ENCODE results near the gene CNTNAP2. TPM values are rescaled to one million over a fixed set of nuclear protein-coding genes. Genes with fewer than 3 reads are reported as not detected.
"Not testable (repeated sequence)": the region's sequence is repeated elsewhere in the genome, so short reads cannot be mapped to it uniquely, and the experiment has no call there.

Gene CNTNAP2
- total and polyA plus RNA-seq, 2 donors: 5.1 to 10.3 TPM

- H3K4me1 ChIP-seq (ENCODE audit: control insufficient read depth in 2 of 2, insufficient read depth in 2 of 2, low read length in 2 of 2); H3K4me3 ChIP-seq (ENCODE audit: low read length in 2 of 2); H3K36me3 ChIP-seq (ENCODE audit: control insufficient read depth in 2 of 2, insufficient read depth in 2 of 2, low read length in 1 of 2); DNase-seq (ENCODE audit: low read depth in 6 of 9, low spot score in 9 of 9); H3K9me3 ChIP-seq (ENCODE audit: control insufficient read depth in 2 of 2, insufficient read depth in 1 of 2, low read length in 1 of 2); H3K27me3 ChIP-seq (ENCODE audit: control insufficient read depth in 2 of 2, insufficient read depth in 1 of 2, low read length in 1 of 2); H3K27ac ChIP-seq (ENCODE audit: low read depth in 1 of 2, low read length in 1 of 2): not testable (repeated sequence)
- 87% methylated on average over 7 of the region's 7 CpGs for WGBS
Observed at GRCh38 chr7:148298768-148299167, 2182.2 kb downstream of the CNTNAP2 start.

- Histone ChIP-seq H3K27me3 (ENCODE audit: control insufficient read depth in 2 of 2, insufficient read depth in 1 of 2, low read length in 1 of 2) (no peaks in the 10 kb centered on the region), H3K4me1 (ENCODE audit: control insufficient read depth in 2 of 2, insufficient read depth in 2 of 2, low read length in 2 of 2) (peaks cover 0 to 4% of the 10 kb centered on the region in 2 donors), H3K9me3 (ENCODE audit: control insufficient read depth in 2 of 2, insufficient read depth in 1 of 2, low read length in 1 of 2) (no peaks in the 10 kb centered on the region), H3K4me3 (ENCODE audit: low read length in 2 of 2) (no peak overlapping the region), H3K36me3 (ENCODE audit: control insufficient read depth in 2 of 2, insufficient read depth in 2 of 2, low read length in 1 of 2) (no peaks in the 10 kb centered on the region), H3K27ac (ENCODE audit: low read depth in 1 of 2, low read length in 1 of 2) (no peak overlapping the region)
- DNase-seq (ENCODE audit: low read depth in 6 of 9, low spot score in 9 of 9): no peak
- WGBS: 90% methylated on average over 10 of the region's 10 CpGs
Observed at GRCh38 chr7:148299350-148300276, 2183.0 kb downstream of the CNTNAP2 start.

GRCh38 chr7:148302436-148302835, 2185.8 kb downstream of the CNTNAP2 start:
- not testable (repeated sequence) for DNase-seq (ENCODE audit: low read depth in 6 of 9, low spot score in 9 of 9); H3K4me1 ChIP-seq (ENCODE audit: control insufficient read depth in 2 of 2, insufficient read depth in 2 of 2, low read length in 2 of 2); H3K9me3 ChIP-seq (ENCODE audit: control insufficient read depth in 2 of 2, insufficient read depth in 1 of 2, low read length in 1 of 2); H3K4me3 ChIP-seq (ENCODE audit: low read length in 2 of 2); H3K27me3 ChIP-seq (ENCODE audit: control insufficient read depth in 2 of 2, insufficient read depth in 1 of 2, low read length in 1 of 2); H3K36me3 ChIP-seq (ENCODE audit: control insufficient read depth in 2 of 2, insufficient read depth in 2 of 2, low read length in 1 of 2); H3K27ac ChIP-seq (ENCODE audit: low read depth in 1 of 2, low read length in 1 of 2)
- WGBS: 91% methylated on average over 6 of the region's 6 CpGs

GRCh38 chr7:148303295-148304082, 2186.9 kb downstream of the CNTNAP2 start:
- Histone ChIP-seq H3K27ac (ENCODE audit: low read depth in 1 of 2, low read length in 1 of 2) (no peak overlapping the region), H3K36me3 (ENCODE audit: control insufficient read depth in 2 of 2, insufficient read depth in 2 of 2, low read length in 1 of 2) (no peaks in the 10 kb centered on the region), H3K4me3 (ENCODE audit: low read length in 2 of 2) (no peak overlapping the region), H3K4me1 (ENCODE audit: control insufficient read depth in 2 of 2, insufficient read depth in 2 of 2, low read length in 2 of 2) (peaks cover 0 to 8% of the 10 kb centered on the region in 2 donors), H3K27me3 (ENCODE audit: control insufficient read depth in 2 of 2, insufficient read depth in 1 of 2, low read length in 1 of 2) (no peaks in the 10 kb centered on the region), H3K9me3 (ENCODE audit: control insufficient read depth in 2 of 2, insufficient read depth in 1 of 2, low read length in 1 of 2) (no peaks in the 10 kb centered on the region)
- no peak for DNase-seq (ENCODE audit: low read depth in 6 of 9, low spot score in 9 of 9)
- 79% methylated on average over 11 of the region's 11 CpGs for WGBS

- peak in 1 of 9 donors; percentile 19 for DNase-seq (ENCODE audit: low read depth in 6 of 9, low spot score in 9 of 9)
- WGBS: 1% methylated on average over 2 of the region's 2 CpGs
- no peak overlapping the region for H3K4me3 ChIP-seq (ENCODE audit: low read length in 2 of 2)
Observed at GRCh38 chr7:148304083-148304335, 2187.4 kb downstream of the CNTNAP2 start.

GRCh38 chr7:148304456-148304855, 2187.9 kb downstream of the CNTNAP2 start:
- Histone ChIP-seq H3K36me3 (ENCODE audit: control insufficient read depth in 2 of 2, insufficient read depth in 2 of 2, low read length in 1 of 2) (no peaks in the 10 kb centered on the region), H3K9me3 (ENCODE audit: control insufficient read depth in 2 of 2, insufficient read depth in 1 of 2, low read length in 1 of 2) (no peaks in the 10 kb centered on the region), H3K27ac (ENCODE audit: low read depth in 1 of 2, low read length in 1 of 2) (no peak overlapping the region), H3K27me3 (ENCODE audit: control insufficient read depth in 2 of 2, insufficient read depth in 1 of 2, low read length in 1 of 2) (no peaks in the 10 kb centered on the region), H3K4me3 (ENCODE audit: low read length in 2 of 2) (no peak overlapping the region), H3K4me1 (ENCODE audit: control insufficient read depth in 2 of 2, insufficient read depth in 2 of 2, low read length in 2 of 2) (peaks cover 0 to 8% of the 10 kb centered on the region in 2 donors)
- 12% methylated on average over 1 of the region's 1 CpG for WGBS
- no peak for DNase-seq (ENCODE audit: low read depth in 6 of 9, low spot score in 9 of 9)

More at GRCh38 chr7:148304083-148304335, 2187.4 kb downstream of the CNTNAP2 start:
- no peaks in the 10 kb centered on the region for H3K27me3 ChIP-seq (ENCODE audit: control insufficient read depth in 2 of 2, insufficient read depth in 1 of 2, low read length in 1 of 2)
- H3K27ac ChIP-seq (ENCODE audit: low read depth in 1 of 2, low read length in 1 of 2): no peak overlapping the region
- H3K36me3 ChIP-seq (ENCODE audit: control insufficient read depth in 2 of 2, insufficient read depth in 2 of 2, low read length in 1 of 2): no peaks in the 10 kb centered on the region
- peaks cover 0 to 8% of the 10 kb centered on the region in 2 donors for H3K4me1 ChIP-seq (ENCODE audit: control insufficient read depth in 2 of 2, insufficient read depth in 2 of 2, low read length in 2 of 2)
- H3K9me3 ChIP-seq (ENCODE audit: control insufficient read depth in 2 of 2, insufficient read depth in 1 of 2, low read length in 1 of 2): no peaks in the 10 kb centered on the region

GRCh38 chr7:148306759-148307158, 2190.2 kb downstream of the CNTNAP2 start:
- Histone ChIP-seq H3K4me3 (ENCODE audit: low read length in 2 of 2) (no peak overlapping the region), H3K36me3 (ENCODE audit: control insufficient read depth in 2 of 2, insufficient read depth in 2 of 2, low read length in 1 of 2) (no peaks in the 10 kb centered on the region), H3K27me3 (ENCODE audit: control insufficient read depth in 2 of 2, insufficient read depth in 1 of 2, low read length in 1 of 2) (no peaks in the 10 kb centered on the region), H3K4me1 (ENCODE audit: control insufficient read depth in 2 of 2, insufficient read depth in 2 of 2, low read length in 2 of 2) (peaks cover 0 to 8% of the 10 kb centered on the region in 2 donors), H3K27ac (ENCODE audit: low read depth in 1 of 2, low read length in 1 of 2) (no peak overlapping the region), H3K9me3 (ENCODE audit: control insufficient read depth in 2 of 2, insufficient read depth in 1 of 2, low read length in 1 of 2) (no peaks in the 10 kb centered on the region)
- DNase-seq (ENCODE audit: low read depth in 6 of 9, low spot score in 9 of 9): no peak
- 73% methylated on average over 4 of the region's 4 CpGs for WGBS

- no peak overlapping the region for H3K27ac ChIP-seq (ENCODE audit: low read depth in 1 of 2, low read length in 1 of 2)
- WGBS: 90% methylated on average over 9 of the region's 9 CpGs
- H3K4me3 ChIP-seq (ENCODE audit: low read length in 2 of 2): no peak overlapping the region
- H3K27me3 ChIP-seq (ENCODE audit: control insufficient read depth in 2 of 2, insufficient read depth in 1 of 2, low read length in 1 of 2): no peaks in the 10 kb centered on the region
- H3K4me1 ChIP-seq (ENCODE audit: control insufficient read depth in 2 of 2, insufficient read depth in 2 of 2, low read length in 2 of 2): no peaks in the 10 kb centered on the region
- no peaks in the 10 kb centered on the region for H3K36me3 ChIP-seq (ENCODE audit: control insufficient read depth in 2 of 2, insufficient read depth in 2 of 2, low read length in 1 of 2)
- no peaks in the 10 kb centered on the region for H3K9me3 ChIP-seq (ENCODE audit: control insufficient read depth in 2 of 2, insufficient read depth in 1 of 2, low read length in 1 of 2)
- DNase-seq (ENCODE audit: low read depth in 6 of 9, low spot score in 9 of 9): no peak
Observed at GRCh38 chr7:148318102-148318811, 2201.7 kb downstream of the CNTNAP2 start.

GRCh38 chr7:148318838-148319237, 2202.2 kb downstream of the CNTNAP2 start:
- Histone ChIP-seq H3K36me3 (ENCODE audit: control insufficient read depth in 2 of 2, insufficient read depth in 2 of 2, low read length in 1 of 2) (no peaks in the 10 kb centered on the region), H3K27ac (ENCODE audit: low read depth in 1 of 2, low read length in 1 of 2) (no peak overlapping the region), H3K4me1 (ENCODE audit: control insufficient read depth in 2 of 2, insufficient read depth in 2 of 2, low read length in 2 of 2) (no peaks in the 10 kb centered on the region), H3K9me3 (ENCODE audit: control insufficient read depth in 2 of 2, insufficient read depth in 1 of 2, low read length in 1 of 2) (no peaks in the 10 kb centered on the region), H3K27me3 (ENCODE audit: control insufficient read depth in 2 of 2, insufficient read depth in 1 of 2, low read length in 1 of 2) (no peaks in the 10 kb centered on the region), H3K4me3 (ENCODE audit: low read length in 2 of 2) (no peak overlapping the region)
- no peak for DNase-seq (ENCODE audit: low read depth in 6 of 9, low spot score in 9 of 9)
- WGBS: 78% methylated on average over 2 of the region's 2 CpGs
